Transverse colon (tissue), 4 donors: Measurements from ENCODE around the gene KRT40. TPM values are rescaled to one million over a fixed set of nuclear protein-coding genes. Genes with fewer than 3 reads are reported as not detected.

Source experiments
- DNase-seq: peaks from one replicate; pipeline ENCODE4 v3.0.0-alpha.2; 2019
- H3K27ac ChIP-seq, 4 donors: fragments of 200-600 bp; sonication (generic); 2 replicates each; pipeline ENCODE4 v1.5.1; 2016 to 2018; ENCODE audit warnings: inconsistent platforms in 4 of 4
- H3K27me3 ChIP-seq: fragments of 200-600 bp; sonication (generic); 2 replicates; pipeline ENCODE4 v1.5.1; 2017; ENCODE audit warnings: inconsistent platforms
- H3K36me3 ChIP-seq, 4 donors: fragments of 200-600 bp; sonication (generic); 2 replicates each; pipeline ENCODE4 v1.5.1; 2017 to 2019; ENCODE audit warnings: inconsistent platforms in 4 of 4
- H3K4me1 ChIP-seq, 4 donors: fragments of 200-600 bp; sonication (generic); 2 replicates each; pipeline ENCODE4 v1.5.1; 2017 to 2020; ENCODE audit warnings: inconsistent platforms in 4 of 4
- H3K4me3 ChIP-seq, 4 donors: fragments of 200-600 bp; sonication (generic); 1 replicate in 1 of 4; 2 replicates in 3 of 4; pipeline versions ENCODE4 v1.5.1 to v1.6.1; 2017 to 2019; ENCODE audit warnings: inconsistent platforms in 4 of 4
- H3K9me3 ChIP-seq, 2 donors: fragments of 200-600 bp; sonication (generic); 2 replicates each; pipeline ENCODE4 v1.5.1; 2017 to 2019; ENCODE audit warnings: inconsistent platforms in 2 of 2
- CTCF ChIP-seq, 5 experiments: fragments of 200-600 bp in 3 of 5; fragments of 450-650 bp in 2 of 5; sonication (generic) in 3 of 5; IDR thresholded peaks; 1 replicate in 2 of 5; 2 replicates in 3 of 5; pipeline ENCODE4 v1.5.1; 2016 to 2017; ENCODE audit warnings: antibody characterized with exemption in 5 of 5, inconsistent platforms in 3 of 5, mild to moderate bottlenecking in 2 of 5, moderate library complexity in 1 of 5
- EP300 ChIP-seq: sonication (generic); formaldehyde crosslinking; IDR thresholded peaks from one replicate; pipeline ENCODE4 v1.6.1; 2017; ENCODE audit warnings: antibody characterized with exemption, low read depth
- POLR2A ChIP-seq: fragments of 450-650 bp; IDR thresholded peaks from one replicate; pipeline ENCODE4 v1.6.1; 2016; ENCODE audit warnings: antibody characterized with exemption, mild to moderate bottlenecking, moderate library complexity
- POLR2AphosphoS5 ChIP-seq, 3 donors: sonication (generic); formaldehyde crosslinking; IDR thresholded peaks; one replicate each; pipeline ENCODE4 v1.6.1; 2016; ENCODE audit warnings: antibody characterized with exemption in 3 of 3
- WGBS, 2 donors: methylation state at CpG; one replicate each; pipeline ENCODE4 v1.1.5; 2018; ENCODE audit warnings: low coverage in 1 of 2; 5-methylcytosine and 5-hydroxymethylcytosine counted together
- in situ Hi-C, 4 donors: fragments of 200-750 bp; cut with MboI; loops; one replicate each; pipeline versions ENCODE4 v1.15.0 to v1.15.1; 2017; ENCODE audit warnings: low sequenced_read_pairs in 3 of 4, low pct_ligation_motif_present in 1 of 4, low pct_unique_long_range_greater_than_20kb in 1 of 4
- intact Hi-C: fragments of 100-400 bp; cut with DNase I; formaldehyde crosslinking; loops from one replicate; pipeline ENCODE4 v1.15.1; 2023; ENCODE audit warnings: low total_unique reads
- total RNA-seq, 4 donors: library from RNA; depleted of rRNA; stranded (reverse); fragments of >200 nt; gene quantifications; one replicate each; pipeline ENCODE4 v1.1.0, GENCODE V29; 2016

The KRT40 gene
- total RNA-seq, 4 donors from 2014 or later: 0.48 TPM; not detected in 3

- no peak for TF ChIP-seq POLR2AphosphoS5 (IDR thresholded peaks at IDR 0.05)
- no peak for TF ChIP-seq EP300
- TF ChIP-seq CTCF (IDR thresholded peaks at IDR 0.05): no peak
- no peak for TF ChIP-seq POLR2A
- 20 to 29% methylated on average over 4 to 10 of the region's 10 CpGs for WGBS, 2 donors
- no peaks in the 10 kb centered on the region for H3K9me3 ChIP-seq
- DNase-seq: no peak
- no peak overlapping the region for H3K27ac ChIP-seq
- H3K4me1 ChIP-seq: peaks cover 0 to 5% (median 2%) of the 10 kb centered on the region in 4 donors
- in situ Hi-C loops: no loop called here
- intact Hi-C loops: no loop called here
- H3K27me3 ChIP-seq: peaks cover 18% of the 10 kb centered on the region
- no peak overlapping the region for H3K4me3 ChIP-seq
- H3K36me3 ChIP-seq: no peaks in the 10 kb centered on the region
These were observed 34.7 kb downstream of the KRT40 start for GRCh38 chr17:40949418-40949817.

- 61 to 63% methylated on average over 2 of the region's 2 CpGs for WGBS, 2 donors
- in situ Hi-C loops (no loop called here), intact Hi-C loops (no loop called here)
- Histone ChIP-seq H3K27ac (no peak overlapping the region), H3K4me1 (peaks cover 0 to 5% (median 2%) of the 10 kb centered on the region in 4 donors), H3K27me3 (peaks cover 18% of the 10 kb centered on the region), H3K36me3 (no peaks in the 10 kb centered on the region), H3K9me3 (no peaks in the 10 kb centered on the region), H3K4me3 (no peak overlapping the region)
- no peak for DNase-seq
- TF ChIP-seq CTCF (IDR thresholded peaks at IDR 0.05): no peak
- no peak for TF ChIP-seq EP300
- TF ChIP-seq POLR2AphosphoS5 (IDR thresholded peaks at IDR 0.05): no peak
- no peak for TF ChIP-seq POLR2A
These were observed 36.2 kb downstream of the KRT40 start for GRCh38 chr17:40947929-40948328.

GRCh38 chr17:40945414-40945813, 38.7 kb downstream of the KRT40 start:
- no peak for DNase-seq
- Histone ChIP-seq H3K9me3 (no peaks in the 10 kb centered on the region), H3K4me1 (peaks cover 0 to 5% (median 2%) of the 10 kb centered on the region in 4 donors), H3K27ac (no peak overlapping the region), H3K27me3 (peaks cover 18% of the 10 kb centered on the region), H3K36me3 (no peaks in the 10 kb centered on the region), H3K4me3 (no peak overlapping the region)
- WGBS, 2 donors: 89 to 97% methylated on average over 3 to 6 of the region's 6 CpGs
- in situ Hi-C loops: no loop called here
- TF ChIP-seq CTCF (IDR thresholded peaks at IDR 0.05): no peak
- TF ChIP-seq EP300: no peak
- TF ChIP-seq POLR2A: no peak
- no peak for TF ChIP-seq POLR2AphosphoS5 (IDR thresholded peaks at IDR 0.05)
- intact Hi-C loops: no loop called here

GRCh38 chr17:40944531-40944930, 39.6 kb downstream of the KRT40 start:
- H3K4me1 ChIP-seq: peaks cover 0 to 4% (median under 1%) of the 10 kb centered on the region in 4 donors
- intact Hi-C loops: no loop called here

More at GRCh38 chr17:40944531-40944930, 39.6 kb downstream of the KRT40 start:
- TF ChIP-seq EP300 (no peak), CTCF (IDR thresholded peaks at IDR 0.05) (no peak), POLR2AphosphoS5 (IDR thresholded peaks at IDR 0.05) (no peak), POLR2A (no peak)
- Histone ChIP-seq H3K36me3 (no peaks in the 10 kb centered on the region), H3K4me3 (no peak overlapping the region), H3K27me3 (peaks cover 13% of the 10 kb centered on the region), H3K9me3 (no peaks in the 10 kb centered on the region), H3K27ac (no peak overlapping the region)
- 9 to 34% methylated on average over 1 of the region's 1 CpG for WGBS, 2 donors
- in situ Hi-C loops: no loop called here
- no peak for DNase-seq
